RPMI7951 (cell line): Measurements from ENCODE around the gene PYGM. TPM values are rescaled to one million over a fixed set of nuclear protein-coding genes. Genes with fewer than 3 reads are reported as not detected.

ENCODE experiments used
- DNase-seq: peaks from one replicate; pipeline ENCODE4 v3.0.0-alpha.2; 2012; ENCODE audit warnings: low read depth
- total RNA-seq: library from RNA; depleted of rRNA; stranded (reverse); fragments of >200 nt; shearing (Covaris generic); gene quantifications from 2 replicates; pipeline ENCODE4 v1.2.3, GENCODE V29; 2014

PYGM gene
- total RNA-seq, 1 experiment from 2014 or later, result not detected

GRCh38 chr11:64735725-64736259 is 24.0 kb downstream of the PYGM start:
- no peak for DNase-seq

- DNase-seq, result no peak
Observed at GRCh38 chr11:64734811-64735724, 24.7 kb downstream of the PYGM start.

- DNase-seq, result no peak
Observed at GRCh38 chr11:64731601-64732000, 28.2 kb downstream of the PYGM start.

GRCh38 chr11:64729851-64730382 is 29.9 kb downstream of the PYGM start:
- no peak for DNase-seq

- no peak for DNase-seq
Observed at GRCh38 chr11:64728757-64729365, 30.9 kb downstream of the PYGM start.

GRCh38 chr11:64726867-64727530 is 32.8 kb downstream of the PYGM start:
- DNase-seq, result no peak

- DNase-seq, result no peak
Observed at GRCh38 chr11:64726211-64726641, 33.5 kb downstream of the PYGM start.

DNA sequence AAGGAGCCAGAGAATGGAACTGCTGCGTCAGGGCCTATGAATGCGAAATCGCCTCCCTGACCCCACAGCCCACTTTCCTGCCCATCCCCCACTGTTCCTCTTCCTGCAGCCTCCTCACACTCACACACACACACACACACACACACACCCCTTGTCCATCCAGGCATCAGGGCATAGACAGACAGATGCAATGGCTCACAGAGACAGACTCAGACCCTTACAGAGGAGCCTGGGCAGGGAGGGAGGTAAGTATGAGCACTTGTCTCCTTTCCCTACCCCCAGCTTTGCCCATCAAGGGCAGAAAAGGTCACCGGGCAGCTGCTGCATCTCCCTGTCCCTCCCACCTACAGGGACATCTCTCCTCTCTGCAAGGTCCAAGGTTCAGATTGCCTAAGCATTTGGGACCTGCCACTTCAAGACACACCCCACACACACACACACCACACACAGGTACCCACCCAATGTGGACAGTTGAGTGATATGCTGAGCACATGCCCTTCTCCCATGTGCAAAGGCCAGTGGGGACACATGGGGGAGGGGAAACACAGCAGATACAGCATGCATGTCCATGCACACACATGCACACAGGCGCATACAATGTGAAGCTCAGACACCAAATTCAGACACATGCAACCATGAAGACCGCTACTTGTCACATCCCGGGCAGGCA is 34.8 kb downstream of the PYGM start:
- no peak for DNase-seq

DNA sequence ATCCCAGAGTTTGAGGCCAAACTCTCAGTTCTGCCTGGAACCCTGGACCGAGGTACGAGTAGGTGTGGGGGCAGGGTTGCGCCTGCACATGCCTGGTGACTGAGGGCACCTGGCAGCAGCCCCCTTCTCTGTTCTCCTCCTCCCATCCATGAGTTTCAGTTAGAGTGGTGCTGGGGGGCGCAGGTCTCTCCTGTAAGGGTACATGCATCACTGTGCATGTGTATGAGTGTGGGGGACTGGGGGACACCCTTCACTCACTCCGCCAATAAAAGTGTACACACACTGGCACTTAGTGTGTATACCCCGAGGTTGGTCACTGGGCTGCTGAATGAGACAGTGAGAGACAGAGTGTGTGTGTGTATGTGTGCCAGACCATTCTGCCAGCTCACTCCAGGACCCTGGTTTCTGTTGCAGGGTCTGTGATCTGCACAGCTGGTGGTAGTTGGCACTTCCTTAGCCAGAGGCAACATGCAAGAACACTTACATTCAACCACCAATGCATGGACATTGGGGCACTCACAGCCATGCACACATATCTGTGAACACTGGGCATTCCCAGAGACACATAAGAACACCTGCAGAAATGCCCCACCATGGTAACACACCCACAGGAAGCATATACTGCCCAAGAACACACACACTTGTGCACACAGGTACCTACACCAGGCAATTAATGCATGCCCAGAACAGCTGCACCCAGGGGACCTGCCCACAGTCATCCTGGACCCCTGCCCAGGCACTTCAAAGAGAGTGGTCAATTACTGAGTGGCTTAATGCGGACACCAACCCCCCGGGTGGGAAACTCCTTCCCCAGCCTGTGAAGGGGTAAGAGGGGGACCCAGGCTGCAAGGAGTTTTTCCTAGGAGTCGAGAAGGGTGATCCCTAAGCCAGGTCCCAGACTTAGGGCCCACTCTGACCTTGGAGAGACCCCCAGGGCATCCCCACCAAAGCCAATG is 35.6 kb downstream of the PYGM start:
- DNase-seq, result no peak

GRCh38 chr11:64723117-64723906 is 36.5 kb downstream of the PYGM start, which contains the start of gene NRXN2:
Gene NRXN2, minus strand, starts transcription at chr11:64723197. Its CDS starts 9,498 bp downstream, at chr11:64713699.
- peak; percentile 71 for DNase-seq

GRCh38 chr11:64722141-64723065 is 37.4 kb downstream of the PYGM start:
- DNase-seq, result no peak

DNA sequence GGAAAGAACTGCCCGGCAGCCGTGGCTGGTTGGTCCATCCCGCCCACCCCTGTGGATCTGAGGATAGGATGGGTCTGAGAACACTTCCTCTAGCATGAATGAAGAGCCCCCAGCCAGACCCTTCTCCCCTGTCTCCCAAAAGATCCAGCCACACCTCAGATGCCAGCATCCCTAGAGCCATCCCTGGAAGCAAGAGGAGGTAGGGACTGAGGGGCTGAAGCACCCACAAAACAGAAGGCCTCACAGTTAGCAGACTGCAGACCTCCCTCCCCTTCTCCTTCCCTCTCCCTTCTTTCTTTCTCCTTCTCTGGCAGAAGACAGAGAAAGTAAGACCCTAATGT is 38.4 kb downstream of the PYGM start:
- DNase-seq, result no peak

DNA sequence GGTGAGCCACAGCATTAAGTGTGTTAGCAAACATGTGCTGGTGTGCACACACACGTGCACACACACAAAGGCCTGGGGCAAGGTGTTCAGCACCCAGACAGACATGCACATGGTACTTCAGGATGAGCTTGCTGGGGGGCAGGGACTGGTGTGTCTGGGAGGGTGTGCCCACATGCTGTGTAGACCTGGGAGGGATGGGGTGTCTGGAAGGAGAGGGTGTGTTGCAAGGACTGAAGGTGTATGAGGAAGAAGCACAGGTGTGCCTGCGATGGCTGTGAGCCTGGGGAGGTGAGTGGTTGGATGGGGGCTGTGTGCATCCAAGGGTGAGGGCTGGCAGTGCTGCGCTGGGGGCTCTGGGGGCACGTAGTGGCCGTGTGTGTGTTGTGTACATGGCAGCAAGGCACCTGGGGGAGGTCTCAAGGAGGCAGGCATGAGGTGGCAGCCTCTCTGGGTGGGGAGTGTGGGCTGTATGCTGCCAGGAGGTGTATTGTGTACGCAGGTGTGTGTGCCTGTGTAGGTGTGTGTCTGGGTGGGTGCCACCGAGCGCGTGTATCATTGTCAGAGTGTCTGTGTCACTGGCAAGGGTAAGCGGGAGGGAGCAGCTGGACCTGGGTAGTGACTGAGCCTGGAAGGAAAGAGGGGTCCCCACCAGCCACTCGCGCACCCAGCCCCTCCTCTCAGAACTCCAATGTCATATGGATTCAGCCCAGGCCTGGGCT is 39.0 kb downstream of the PYGM start:
- no peak for DNase-seq

DNA sequence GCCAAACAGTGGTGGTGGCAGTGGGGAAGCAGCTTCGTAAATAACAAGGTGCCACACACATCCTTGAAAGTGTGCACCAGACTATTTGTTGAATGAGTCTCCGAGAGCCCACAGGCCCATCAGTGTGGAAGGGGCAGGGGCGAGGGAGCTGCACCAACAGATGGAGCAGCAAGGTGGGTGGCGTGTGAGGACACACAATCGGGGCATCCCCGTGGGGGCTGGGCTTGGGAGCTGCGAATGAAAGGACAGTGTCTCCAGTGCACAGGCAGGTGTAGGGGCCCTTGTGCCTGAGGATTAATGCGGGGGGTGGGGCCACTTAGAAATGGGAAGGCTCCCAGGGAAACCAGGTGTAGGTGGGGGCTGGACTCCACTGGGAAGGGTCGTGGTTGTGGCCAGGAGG is 39.6 kb downstream of the PYGM start:
- DNase-seq, result no peak

DNA sequence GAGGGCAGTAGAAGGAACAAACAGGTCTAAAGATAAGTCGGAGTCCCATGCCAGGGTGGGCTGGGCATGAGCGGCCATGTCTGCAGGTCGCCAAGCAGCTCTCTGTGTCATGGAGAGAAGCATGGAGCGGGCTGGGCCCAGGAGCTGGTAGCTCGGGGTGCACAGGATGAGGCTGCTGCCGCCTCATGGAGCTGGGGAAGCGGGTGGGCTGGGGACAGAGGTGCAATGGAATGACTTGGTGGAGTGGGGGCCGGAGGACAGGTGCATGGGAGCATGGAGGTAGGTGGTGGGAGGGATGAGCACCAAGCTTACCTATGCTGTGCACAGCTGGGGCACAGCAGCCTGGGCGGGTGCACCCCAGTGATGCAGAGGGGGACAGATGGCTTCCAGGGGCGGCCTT is 40.4 kb downstream of the PYGM start:
- no peak for DNase-seq

DNA sequence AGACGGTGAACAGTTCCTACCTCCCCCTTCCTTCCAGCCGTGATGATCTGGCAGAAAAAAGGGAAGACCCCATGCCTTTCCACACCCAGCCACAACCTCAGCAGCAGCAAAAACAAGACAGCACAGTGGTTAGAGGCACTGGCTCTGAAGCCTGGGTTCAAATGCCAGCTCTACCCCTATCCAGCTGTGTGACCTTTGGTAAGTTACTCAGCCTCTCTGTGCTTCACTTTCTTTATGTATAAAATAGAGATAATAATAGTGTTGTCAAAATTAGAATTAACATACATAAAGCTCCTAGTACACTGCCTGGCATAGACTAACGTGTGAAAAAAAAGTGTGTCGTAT is 41.0 kb downstream of the PYGM start:
- DNase-seq, result no peak

GRCh38 chr11:64718084-64718779 is 41.5 kb downstream of the PYGM start:
- DNase-seq, result no peak
